Amniotic epithelial cell (primary cell): ENCODE results near the gene HLA-E.
"Not testable (repeated sequence)": the region's sequence is repeated elsewhere in the genome, so short reads cannot be mapped to it uniquely, and the experiment has no call there.

ENCODE experiments used
- DNase-seq: peaks from one replicate; pipeline ENCODE4 v3.0.0-alpha.2; 2010; ENCODE audit warnings: low read depth

HLA-E gene

GRCh38 chr6:30481211-30481964 is 7.9 kb upstream of the HLA-E start:
- DNase-seq = no peak

DNA sequence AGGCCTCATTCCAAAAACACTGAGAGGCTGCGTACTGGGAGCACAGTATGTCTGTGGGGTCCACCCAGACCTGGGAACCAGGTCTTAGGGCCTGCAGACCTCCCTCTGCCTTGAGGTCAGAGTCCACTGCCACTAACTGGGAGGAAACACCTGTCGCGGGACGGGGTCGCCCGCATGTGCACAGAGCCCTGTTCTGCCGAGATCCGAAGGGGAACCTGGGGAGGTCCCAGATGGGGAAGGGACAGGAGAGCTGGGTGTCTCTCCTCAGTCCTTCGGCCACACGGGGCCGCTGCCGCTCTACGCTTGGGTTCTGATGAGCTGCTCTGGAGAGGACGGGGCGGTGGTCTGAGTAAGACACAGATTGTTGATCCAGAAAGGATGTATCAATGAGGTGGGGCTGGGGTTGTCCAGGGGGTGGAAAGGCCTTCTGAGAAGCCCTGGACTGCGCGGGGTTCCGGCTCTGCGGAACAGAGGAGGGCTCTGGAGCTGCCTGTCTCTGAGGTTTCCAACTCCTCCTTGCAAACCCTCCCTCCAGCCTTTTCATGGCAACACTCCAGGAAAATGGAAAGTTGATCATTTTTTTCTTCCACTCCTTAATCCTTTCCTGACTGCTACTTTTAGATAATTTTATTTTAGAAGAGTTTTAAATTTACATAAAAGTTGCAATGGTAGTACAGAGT is 7.2 kb upstream of the HLA-E start:
- DNase-seq = peak; percentile 42

DNA sequence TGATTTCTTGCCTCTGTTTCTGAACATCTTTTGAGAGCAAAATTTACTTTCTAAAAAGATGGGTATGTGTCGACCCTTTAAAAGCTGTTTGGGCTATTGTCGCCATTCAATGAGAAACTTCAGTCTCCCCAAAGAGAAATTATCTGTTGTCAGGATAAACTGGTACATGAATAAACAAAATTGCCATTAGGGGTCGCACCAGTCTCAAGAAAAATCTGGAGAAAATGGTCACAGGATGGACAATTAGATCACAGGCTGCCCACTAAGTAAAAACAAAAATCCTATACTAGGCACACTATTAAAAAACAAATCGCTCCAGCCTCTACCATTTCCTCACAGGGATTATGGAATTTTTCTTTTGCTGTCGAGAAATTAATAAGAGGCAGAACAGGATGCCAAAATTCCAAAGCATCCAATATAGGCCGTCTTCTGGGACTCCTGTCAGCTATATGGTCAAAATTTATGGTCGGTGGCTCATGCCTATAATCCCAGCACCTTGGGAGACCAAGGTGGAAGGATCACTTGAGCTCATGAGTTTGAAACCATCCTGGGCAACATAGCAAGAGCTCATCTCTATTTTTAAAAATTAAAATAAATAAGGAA is 5.5 kb upstream of the HLA-E start:
- peak; percentile 65 for DNase-seq

- no peak for DNase-seq
Measured at GRCh38 chr6:30485236-30485635, 4.1 kb upstream of the HLA-E start.

- DNase-seq = no peak
Measured at GRCh38 chr6:30487926-30488325, 1.4 kb upstream of the HLA-E start.

GRCh38 chr6:30488697-30489080 is 620 bp upstream of the HLA-E start:
- not testable (repeated sequence) for DNase-seq

DNA sequence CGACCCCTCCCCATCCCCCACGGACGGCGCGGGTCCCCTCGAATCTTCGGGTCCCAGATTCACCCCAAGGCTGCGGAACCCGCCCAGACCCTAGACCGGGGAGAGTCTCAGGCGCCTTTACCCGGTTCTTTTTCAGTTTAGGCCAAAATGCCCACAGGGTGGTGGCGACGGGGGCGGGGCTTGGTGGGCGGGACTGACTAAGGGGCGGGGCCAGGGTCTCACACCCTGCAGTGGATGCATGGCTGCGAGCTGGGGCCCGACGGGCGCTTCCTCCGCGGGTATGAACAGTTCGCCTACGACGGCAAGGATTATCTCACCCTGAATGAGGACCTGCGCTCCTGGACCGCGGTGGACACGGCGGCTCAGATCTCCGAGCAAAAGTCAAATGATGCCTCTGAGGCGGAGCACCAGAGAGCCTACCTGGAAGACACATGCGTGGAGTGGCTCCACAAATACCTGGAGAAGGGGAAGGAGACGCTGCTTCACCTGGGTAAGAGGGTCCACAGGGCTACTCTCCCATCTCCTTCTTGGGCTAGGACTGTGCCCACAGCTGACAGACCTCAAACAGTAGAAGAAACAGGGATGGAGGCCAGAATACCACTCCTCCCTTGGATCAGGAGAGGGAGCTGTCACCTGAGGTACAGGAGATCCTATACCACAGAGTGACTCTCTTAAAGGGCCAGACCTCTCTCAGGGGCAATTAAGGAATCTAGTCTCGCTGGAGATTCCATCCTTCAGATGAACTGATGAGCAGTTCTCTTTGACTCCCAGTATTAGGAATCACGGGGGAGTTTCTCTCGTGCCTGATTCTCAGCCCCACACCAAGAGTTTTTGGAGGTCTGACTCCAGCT is 942 bp downstream of the HLA-E start:
- peak; percentile 55 for DNase-seq

- not testable (repeated sequence) for DNase-seq
Measured at GRCh38 chr6:30491291-30491953, 2.1 kb downstream of the HLA-E start.

DNA sequence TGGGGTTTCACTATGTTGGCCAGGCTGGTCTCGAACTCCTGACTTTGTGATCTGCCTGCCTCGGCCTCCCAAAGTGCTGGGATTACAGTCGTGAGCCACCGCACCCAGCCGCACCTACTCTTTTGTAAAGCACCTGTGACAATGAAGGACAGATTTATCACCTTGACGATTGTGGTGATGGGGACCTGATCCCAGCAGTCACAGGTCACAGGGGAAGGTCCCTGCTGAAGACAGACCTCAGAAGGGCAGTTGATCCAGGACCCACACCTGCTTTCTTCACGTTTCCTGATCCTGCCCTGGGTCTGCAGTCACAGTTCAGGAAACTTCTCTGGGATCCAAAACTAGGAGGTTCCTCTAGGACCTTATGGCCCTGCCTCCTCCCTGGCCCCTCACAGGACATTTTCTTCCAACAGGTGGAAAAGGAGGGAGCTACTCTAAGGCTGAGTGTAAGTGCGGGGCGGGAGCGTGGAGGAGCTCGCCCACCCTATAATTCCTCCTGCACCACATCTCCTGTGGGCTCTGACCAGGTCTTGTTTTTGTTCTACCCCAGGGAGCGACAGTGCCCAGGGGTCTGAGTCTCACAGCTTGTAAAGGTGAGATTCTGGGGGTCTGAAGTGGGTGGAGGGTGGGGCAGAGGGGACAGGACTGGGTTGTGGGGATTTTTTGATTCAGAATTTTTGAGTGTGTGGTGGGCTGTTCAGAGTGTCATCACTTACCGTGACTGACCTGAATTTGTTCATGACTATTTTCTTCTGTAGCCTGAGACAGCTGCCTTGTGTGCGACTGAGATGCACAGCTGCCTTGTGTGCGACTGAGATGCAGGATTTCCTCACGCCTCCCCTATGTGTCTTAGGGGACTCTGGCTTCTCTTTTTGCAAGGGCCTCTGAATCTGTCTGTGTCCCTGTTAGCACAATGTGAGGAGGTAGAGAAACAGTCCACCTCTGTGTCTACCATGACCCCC is 3.0 kb downstream of the HLA-E start:
- no peak for DNase-seq

DNA sequence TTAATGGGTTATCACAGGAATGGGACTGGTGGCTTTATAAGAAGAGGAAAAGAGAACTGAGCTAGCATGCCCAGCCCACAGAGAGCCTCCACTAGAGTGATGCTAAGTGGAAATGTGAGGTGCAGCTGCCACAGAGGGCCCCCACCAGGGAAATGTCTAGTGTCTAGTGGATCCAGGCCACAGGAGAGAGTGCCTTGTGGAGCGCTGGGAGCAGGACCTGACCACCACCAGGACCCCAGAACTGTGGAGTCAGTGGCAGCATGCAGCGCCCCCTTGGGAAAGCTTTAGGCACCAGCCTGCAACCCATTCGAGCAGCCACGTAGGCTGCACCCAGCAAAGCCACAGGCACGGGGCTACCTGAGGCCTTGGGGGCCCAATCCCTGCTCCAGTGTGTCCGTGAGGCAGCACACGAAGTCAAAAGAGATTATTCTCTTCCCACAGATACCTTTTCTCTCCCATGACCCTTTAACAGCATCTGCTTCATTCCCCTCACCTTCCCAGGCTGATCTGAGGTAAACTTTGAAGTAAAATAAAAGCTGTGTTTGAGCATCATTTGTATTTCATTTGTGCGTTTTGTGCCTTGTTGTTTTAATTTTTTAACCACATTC is 4.4 kb downstream of the HLA-E start:
- no peak for DNase-seq

GRCh38 chr6:30494291-30494861 is 5.1 kb downstream of the HLA-E start:
- no peak for DNase-seq

- not testable (repeated sequence) for DNase-seq
Measured at GRCh38 chr6:30495060-30495459, 5.8 kb downstream of the HLA-E start.

DNA sequence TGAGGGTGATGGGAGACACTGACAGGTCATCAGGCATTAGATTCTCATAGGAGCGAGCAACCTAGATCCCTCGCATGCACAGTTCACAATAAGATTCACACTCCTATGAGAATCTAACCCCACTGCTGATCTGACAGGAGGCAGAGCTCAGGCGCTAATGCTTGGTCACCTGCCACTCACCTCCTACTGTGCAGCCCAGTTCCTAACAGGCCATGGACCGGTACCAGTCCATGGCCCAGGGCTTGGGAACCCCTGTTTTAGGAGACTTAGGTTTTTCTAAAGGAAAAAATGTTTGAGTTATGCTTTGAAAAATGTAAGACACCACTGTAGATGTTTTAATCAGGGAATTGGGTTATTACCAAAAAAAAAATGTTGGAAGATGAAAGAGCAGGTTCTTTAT is 6.7 kb downstream of the HLA-E start:
- no peak for DNase-seq

GRCh38 chr6:30497261-30497599 is 7.9 kb downstream of the HLA-E start:
- DNase-seq = not testable (repeated sequence)

DNA sequence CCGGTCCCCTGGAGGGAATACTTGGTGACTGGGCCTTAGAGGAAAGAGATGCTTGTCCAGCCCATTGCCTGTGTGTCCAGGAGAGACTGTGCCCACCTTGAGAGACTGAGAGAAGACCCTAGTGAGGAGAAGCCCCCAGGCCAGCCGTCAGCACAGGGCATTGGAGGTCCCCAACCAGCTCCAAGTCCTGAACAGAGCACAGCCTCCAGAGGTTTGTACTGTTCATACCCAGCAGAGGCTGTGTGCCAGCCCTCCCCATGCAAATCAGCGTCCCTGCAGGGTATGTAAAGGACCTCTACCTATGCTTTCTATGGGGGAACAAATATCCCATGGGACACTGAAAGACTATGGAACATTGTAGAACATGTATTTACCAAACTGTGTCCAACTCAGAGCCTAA is 8.4 kb downstream of the HLA-E start:
- no peak for DNase-seq

DNA sequence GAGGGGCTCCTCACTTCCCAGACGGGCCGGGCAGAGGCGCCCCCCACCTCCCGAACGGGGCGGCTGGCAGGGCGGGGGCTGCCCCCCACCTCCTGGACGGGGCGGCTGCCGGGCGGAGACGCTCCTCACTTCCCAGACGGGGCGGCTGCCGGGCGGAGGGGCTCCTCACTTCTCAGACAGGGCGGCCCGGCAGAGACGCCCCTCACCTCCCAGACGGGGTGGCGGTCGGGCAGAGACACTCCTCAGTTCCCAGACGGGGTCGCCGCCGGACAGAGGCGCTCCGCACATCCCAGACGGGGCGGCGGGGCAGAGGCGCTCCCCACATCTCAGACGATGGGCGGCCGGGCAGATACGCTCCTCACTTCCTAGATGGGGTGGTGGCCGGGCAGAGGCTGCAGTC is 9.4 kb downstream of the HLA-E start:
- DNase-seq = not testable (repeated sequence)

DNA sequence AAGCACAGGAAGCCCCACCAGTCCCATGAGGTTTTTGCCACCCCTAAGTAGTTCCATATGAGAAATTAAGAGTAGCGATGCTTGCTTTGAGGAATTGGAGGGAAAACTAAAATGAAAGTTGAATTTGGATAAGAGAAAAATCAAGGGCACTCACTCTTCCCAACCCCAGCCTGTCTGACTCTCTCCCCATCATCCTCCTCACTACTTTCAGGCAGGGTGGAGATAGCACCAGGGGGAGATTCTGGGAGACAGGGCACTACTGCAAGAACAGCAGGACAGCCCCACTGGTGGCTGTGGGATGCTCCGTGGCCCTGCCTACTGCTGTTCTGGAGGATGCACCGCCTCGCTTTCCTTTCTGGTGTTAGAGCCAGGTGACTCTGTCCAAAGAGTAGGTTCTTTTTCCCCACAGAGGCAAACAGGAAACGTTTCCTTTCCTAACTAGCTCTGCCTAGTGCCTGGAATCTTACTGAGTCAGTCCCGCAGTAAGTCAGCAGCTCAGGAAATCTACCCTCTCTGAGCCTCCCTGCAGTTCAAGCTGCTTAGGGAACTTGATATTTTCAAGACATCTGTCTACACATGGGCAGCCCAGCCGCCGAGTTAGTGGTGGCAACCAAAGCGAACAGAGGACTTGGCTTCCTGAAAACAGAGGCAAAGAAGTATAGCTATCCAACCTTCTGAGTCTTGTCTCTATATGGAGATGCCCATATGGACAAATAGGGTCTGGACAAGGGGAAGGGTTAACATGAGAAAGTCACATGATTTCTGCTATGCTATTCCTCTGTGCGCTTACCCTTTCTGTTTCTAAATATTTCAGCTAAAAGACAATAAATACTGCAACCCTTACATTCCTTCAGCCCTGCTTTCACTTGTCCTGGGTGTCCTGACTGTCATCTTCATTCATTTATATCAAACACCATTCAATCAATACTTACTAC is 11.4 kb downstream of the HLA-E start:
- DNase-seq = peak; percentile 32
